22Rv1 (cell line): Measurements from ENCODE around the gene PCDHGA4.
A peak's percentile ranks its signal among the peaks of the same experiment; 100 is the strongest.

ENCODE experiments used
- H3K27ac ChIP-seq: fragments of 450-650 bp; 2 replicates; pipeline ENCODE4 v1.5.1; 2017
- ZFX ChIP-seq: fragments of 450-650 bp; IDR thresholded peaks from 2 replicates; pipeline ENCODE4 v1.6.1; 2017; ENCODE audit warnings: antibody characterized with exemption, borderline replicate concordance
- TF ChIP-seq, protein P1 (sequence below): fragments of 450-650 bp; IDR thresholded peaks from 2 replicates; pipeline ENCODE4 v1.5.1; 2017; ENCODE audit warnings: mild to moderate bottlenecking

Gene PCDHGA4

DNA sequence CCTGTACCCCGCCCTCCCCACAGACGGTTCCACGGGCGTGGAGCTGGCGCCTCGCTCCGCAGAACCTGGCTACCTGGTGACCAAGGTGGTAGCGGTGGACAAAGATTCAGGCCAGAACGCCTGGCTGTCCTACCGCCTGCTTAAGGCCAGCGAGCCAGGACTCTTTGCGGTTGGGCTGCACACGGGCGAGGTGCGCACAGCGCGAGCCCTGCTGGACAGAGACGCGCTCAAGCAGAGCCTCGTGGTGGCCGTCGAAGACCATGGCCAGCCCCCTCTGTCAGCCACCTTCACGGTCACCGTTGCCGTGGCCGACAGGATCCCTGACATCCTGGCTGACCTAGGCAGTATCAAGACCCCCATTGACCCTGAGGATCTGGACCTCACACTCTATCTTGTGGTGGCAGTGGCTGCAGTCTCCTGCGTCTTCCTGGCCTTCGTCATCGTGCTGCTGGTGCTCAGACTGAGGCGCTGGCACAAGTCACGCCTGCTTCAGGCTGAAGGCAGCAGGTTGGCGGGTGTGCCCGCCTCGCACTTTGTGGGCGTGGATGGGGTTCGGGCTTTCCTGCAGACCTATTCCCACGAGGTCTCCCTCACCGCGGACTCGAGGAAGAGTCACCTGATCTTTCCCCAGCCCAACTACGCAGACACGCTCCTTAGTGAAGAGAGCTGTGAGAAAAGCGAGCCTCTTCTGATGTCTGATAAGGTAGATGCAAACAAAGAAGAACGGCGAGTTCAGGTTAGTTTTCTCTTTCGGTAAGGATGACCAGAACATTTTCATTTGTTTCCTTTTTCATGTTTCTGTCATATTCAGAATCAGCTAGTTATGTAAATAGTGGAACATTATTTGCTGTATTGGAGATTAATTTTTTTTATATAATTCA is 11.4 kb downstream of the PCDHGA4 start:
- TF ChIP-seq, protein P1, sequence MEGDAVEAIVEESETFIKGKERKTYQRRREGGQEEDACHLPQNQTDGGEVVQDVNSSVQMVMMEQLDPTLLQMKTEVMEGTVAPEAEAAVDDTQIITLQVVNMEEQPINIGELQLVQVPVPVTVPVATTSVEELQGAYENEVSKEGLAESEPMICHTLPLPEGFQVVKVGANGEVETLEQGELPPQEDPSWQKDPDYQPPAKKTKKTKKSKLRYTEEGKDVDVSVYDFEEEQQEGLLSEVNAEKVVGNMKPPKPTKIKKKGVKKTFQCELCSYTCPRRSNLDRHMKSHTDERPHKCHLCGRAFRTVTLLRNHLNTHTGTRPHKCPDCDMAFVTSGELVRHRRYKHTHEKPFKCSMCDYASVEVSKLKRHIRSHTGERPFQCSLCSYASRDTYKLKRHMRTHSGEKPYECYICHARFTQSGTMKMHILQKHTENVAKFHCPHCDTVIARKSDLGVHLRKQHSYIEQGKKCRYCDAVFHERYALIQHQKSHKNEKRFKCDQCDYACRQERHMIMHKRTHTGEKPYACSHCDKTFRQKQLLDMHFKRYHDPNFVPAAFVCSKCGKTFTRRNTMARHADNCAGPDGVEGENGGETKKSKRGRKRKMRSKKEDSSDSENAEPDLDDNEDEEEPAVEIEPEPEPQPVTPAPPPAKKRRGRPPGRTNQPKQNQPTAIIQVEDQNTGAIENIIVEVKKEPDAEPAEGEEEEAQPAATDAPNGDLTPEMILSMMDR, result no peak
- no peak for TF ChIP-seq ZFX
- no peak overlapping the region for H3K27ac ChIP-seq

DNA sequence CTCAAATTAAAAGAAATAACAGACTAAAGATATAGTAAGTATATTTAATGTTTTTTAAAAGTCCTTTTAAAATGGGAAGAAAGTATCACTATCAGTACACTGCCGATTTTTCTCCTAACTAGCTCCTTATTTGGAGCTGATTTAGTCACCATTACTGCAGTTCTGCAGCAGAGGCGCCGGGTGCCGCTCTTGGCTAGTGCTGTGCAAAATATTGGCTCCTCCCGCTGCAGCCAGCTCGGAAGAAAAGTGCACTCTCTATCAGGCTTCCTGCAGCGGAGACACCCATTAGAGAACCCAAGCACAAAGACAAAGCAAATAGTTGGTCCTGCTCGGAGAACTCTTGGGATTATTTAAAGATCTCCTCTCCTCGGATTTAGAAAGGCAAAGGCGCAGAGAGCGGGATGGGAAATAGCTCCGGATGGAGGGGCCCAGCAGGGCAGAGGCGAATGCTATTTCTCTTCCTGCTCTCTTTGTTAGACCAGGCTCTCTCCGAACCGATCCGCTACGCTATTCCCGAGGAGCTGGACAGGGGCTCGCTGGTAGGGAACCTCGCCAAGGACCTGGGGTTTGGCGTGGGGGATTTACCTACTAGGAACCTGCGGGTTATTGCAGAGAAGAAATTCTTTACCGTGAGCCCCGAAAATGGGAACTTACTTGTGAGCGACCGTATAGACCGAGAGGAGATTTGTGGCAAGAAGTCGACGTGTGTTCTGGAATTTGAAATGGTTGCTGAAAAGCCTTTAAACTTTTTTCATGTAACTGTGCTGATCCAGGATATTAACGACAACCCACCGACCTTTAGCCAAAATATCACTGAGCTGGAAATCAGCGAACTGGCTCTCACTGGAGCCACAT is 15.4 kb downstream of the PCDHGA4 start, which contains the start of gene PCDHGB3:
TSS of gene PCDHGB3 (plus strand) at position 249 of the 855 bp plus-strand sequence. CDS start at position 402, 153 bp downstream.
- TF ChIP-seq, protein P1, result peak; percentile 45
- no peak for TF ChIP-seq ZFX
- no peak within 1 kb of the TSS for H3K27ac ChIP-seq

DNA sequence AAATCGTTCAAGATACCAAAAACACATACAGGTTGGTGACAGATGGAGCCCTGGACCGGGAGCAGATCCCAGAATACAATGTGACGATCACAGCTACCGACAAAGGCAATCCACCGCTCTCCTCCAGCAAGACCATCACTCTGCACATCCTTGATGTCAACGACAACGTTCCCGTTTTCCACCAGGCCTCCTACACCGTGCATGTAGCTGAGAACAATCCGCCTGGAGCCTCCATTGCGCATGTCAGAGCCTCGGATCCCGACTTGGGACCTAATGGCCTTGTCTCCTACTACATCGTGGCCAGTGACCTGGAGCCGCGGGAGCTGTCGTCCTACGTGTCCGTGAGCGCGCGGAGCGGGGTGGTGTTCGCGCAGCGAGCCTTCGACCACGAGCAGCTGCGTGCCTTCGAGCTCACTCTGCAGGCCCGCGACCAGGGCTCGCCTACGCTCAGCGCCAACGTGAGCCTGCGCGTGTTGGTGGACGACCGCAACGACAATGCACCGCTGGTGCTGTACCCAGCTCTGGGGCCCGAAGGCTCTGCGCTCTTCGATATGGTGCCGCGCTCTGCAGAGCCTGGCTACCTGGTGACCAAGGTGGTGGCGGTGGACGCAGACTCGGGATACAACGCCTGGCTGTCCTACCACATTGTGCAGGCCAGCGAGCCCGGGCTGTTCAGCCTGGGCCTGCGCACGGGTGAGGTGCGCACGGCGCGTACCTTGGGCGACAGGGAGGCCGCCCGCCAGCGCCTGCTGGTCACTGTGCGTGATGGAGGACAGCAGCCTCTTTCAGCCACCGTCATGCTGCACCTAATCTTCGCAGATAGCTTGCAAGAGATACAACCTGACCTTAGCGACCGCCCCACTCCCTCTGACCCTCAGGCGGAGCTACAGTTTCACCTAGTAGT is 17.0 kb downstream of the PCDHGA4 start:
- no peak overlapping the region for H3K27ac ChIP-seq

DNA sequence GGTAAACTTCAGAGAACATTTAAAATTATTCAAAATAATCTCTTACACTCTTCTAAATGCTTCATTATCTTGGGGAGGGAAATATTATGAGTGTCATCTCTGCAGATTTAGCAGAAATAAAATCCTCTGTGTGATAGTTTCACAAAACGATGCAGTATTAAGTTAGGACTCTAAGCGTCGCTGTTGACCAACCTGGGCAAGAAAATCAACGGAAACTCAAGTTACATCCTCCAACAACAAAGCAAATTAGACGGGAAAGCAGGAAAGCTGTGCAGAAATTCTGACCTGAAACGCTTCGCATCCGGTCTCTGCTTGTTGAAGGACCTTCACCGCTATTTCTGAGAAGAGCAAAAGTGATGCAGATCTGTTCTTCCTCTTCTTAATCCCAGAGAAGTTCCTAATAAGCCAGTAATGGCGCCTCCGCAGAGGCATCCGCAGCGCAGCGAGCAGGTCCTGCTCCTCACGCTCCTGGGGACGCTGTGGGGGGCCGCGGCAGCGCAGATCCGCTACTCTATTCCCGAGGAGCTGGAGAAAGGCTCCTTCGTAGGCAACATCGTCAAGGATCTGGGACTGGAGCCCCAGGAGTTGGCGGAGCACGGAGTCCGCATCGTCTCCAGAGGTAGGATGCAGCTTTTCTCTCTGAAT is 19.0 kb downstream of the PCDHGA4 start, which contains the start of gene PCDHGA6:
TSS of gene PCDHGA6 (plus strand) at position 219 of the 645 bp plus-strand sequence. CDS start at position 412, 193 bp downstream.
- no peak within 1 kb of the TSS for H3K27ac ChIP-seq
- TF ChIP-seq, protein P1, result peak; percentile 80
- TF ChIP-seq ZFX, result no peak

More for the DNA sequence above, 17.0 kb downstream of the PCDHGA4 start:
- no peak for TF ChIP-seq ZFX
- TF ChIP-seq, protein P1, result no peak

DNA sequence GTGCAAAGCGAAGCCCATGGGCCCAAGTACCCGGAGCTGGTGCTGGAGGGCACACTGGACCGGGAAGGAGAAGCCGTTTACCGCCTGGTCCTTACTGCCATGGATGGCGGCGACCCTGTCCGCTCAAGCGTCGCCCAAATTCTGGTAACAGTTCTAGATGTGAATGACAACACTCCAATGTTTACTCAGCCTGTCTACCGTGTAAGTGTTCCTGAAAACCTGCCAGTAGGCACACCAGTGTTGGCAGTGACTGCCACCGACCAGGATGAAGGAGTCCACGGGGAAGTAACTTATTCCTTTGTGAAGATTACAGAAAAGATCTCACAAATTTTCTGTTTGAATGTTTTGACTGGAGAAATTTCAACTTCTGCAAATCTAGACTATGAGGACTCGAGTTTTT is 19.8 kb downstream of the PCDHGA4 start:
- TF ChIP-seq, protein P1, result no peak
- no peak for TF ChIP-seq ZFX
- H3K27ac ChIP-seq, result no peak overlapping the region
